ENCODE data around the gene FAM174C. TPM values are rescaled to one million over a fixed set of nuclear protein-coding genes. Genes with fewer than 3 reads are reported as not detected.

Gene FAM174C
- total and polyA plus RNA-seq, 2 experiments from 2014 or later = 31.2 to 34.4 TPM

GRCh38 chr19:1277061-1277460 lies 1.7 kb downstream of the FAM174C start:
- H3K27me3 ChIP-seq = no peaks in the 10 kb centered on the region
- DNase-seq (ENCODE audit: low read depth in 1 of 2, low spot score in 1 of 2) = no peak
- no peak overlapping the region for H3K4me3 ChIP-seq
- TF ChIP-seq CTCF (IDR thresholded peaks at IDR 0.05; ENCODE audit: low read depth, low read length) = no peak
- no peaks in the 10 kb centered on the region for H3K9me3 ChIP-seq (ENCODE audit: low read depth)
- no peak overlapping the region for H3K27ac ChIP-seq
- H3K4me1 ChIP-seq (ENCODE audit: low read depth) = peaks cover 9% of the 10 kb centered on the region
- peaks cover 32% of the 10 kb centered on the region for H3K36me3 ChIP-seq

- TF ChIP-seq CTCF (IDR thresholded peaks at IDR 0.05; ENCODE audit: low read depth, low read length) = no peak
- no peaks in the 10 kb centered on the region for H3K9me3 ChIP-seq (ENCODE audit: low read depth)
- peaks cover 9% of the 10 kb centered on the region for H3K4me1 ChIP-seq (ENCODE audit: low read depth)
- H3K27me3 ChIP-seq = no peaks in the 10 kb centered on the region
- no peak overlapping the region for H3K4me3 ChIP-seq
- peaks cover 22% of the 10 kb centered on the region for H3K36me3 ChIP-seq
- DNase-seq (ENCODE audit: low read depth in 1 of 2, low spot score in 1 of 2) = no peak
- no peak overlapping the region for H3K27ac ChIP-seq
Measured at GRCh38 chr19:1278074-1278473, 2.7 kb downstream of the FAM174C start.

DNA sequence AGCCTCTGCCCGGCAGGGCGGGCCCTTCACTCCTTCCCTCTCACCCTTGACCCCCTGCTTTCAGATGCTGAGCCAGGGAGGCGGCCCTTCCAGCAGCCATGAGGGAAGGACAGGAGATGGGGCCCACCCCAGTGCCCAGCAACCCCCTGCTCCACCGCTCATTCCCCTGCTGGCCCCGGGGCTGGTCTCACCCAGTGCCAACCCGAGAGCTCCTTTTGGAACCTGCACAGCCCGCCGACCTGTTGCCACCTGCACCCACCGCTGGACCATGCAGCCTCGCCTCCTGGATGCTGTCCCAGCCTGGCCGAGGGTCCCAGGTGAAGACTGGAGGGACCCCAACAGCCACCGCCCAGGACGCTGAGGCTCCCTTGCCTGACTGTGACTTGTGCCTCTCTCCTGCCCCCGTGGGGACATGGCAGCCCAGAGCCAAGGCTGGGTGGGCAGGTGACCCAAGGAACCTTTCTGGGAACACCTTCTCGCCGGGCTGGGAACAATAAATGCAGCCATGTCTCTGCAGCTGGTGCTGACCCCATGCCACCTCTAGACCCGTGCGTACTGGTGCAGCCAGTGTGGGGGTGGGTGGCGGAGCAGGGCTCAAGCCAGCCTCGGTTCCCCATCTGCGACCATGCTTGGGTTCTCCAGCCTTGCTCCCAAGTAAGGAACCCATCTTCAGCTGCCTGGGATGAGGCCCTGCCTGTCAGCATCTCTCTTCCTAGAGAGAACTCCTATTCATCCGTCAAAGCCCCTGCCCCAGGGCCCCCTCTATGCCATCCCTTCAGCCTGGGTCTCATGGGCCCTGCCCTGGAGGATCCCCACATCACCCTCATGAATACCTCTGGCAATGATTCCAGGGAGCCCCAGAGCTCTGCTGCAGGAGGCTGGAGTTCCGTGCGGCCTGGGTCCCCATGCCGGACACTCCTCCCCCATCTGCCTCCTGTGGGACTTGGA lies 3.7 kb downstream of the FAM174C start:
- no peaks in the 10 kb centered on the region for H3K9me3 ChIP-seq (ENCODE audit: low read depth)
- H3K27ac ChIP-seq = no peak overlapping the region
- H3K4me1 ChIP-seq (ENCODE audit: low read depth) = peaks cover 9% of the 10 kb centered on the region
- H3K4me3 ChIP-seq = no peak overlapping the region
- no peak for DNase-seq (ENCODE audit: low read depth in 1 of 2, low spot score in 1 of 2)
- H3K27me3 ChIP-seq = no peaks in the 10 kb centered on the region
- TF ChIP-seq CTCF (IDR thresholded peaks at IDR 0.05; ENCODE audit: low read depth, low read length) = no peak
- H3K36me3 ChIP-seq = peaks cover 14% of the 10 kb centered on the region

DNA sequence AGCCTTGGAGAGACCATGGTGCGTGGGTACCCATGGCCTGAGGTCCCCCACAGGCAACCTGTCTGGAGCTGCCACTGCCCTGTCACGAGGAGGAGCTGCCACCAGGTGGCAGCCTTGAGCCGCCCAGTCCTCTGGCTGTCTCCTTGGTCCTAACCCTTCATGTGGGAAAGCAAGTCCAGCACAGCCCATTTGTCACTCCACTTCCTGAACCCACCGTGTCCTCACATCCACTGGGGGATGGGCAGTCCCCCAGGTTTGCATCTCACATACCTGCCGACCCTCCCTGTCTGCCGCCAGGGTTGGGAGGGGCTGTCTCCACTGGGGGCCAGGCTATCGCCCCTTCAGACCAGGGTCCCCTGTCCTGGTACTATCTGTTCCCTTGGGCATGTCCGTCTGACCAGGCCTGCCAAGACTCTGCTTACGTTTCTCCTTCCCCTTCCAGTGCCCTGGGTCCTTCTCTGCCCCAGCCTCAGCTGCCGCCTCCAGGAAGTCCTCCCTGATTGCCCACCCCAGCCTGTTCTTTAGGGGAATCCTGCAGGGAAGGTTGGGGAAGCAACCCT lies 4.5 kb downstream of the FAM174C start:
- Histone ChIP-seq H3K4me1 (ENCODE audit: low read depth) (peaks cover 3% of the 10 kb centered on the region), H3K4me3 (no peak overlapping the region), H3K27ac (no peak overlapping the region), H3K9me3 (ENCODE audit: low read depth) (no peaks in the 10 kb centered on the region), H3K27me3 (no peaks in the 10 kb centered on the region), H3K36me3 (peaks cover 5% of the 10 kb centered on the region)
- peak; percentile 87 to 88 for DNase-seq (ENCODE audit: low read depth in 1 of 2, low spot score in 1 of 2)
- peak; percentile 97 for TF ChIP-seq CTCF (IDR thresholded peaks at IDR 0.05; ENCODE audit: low read depth, low read length)

DNA sequence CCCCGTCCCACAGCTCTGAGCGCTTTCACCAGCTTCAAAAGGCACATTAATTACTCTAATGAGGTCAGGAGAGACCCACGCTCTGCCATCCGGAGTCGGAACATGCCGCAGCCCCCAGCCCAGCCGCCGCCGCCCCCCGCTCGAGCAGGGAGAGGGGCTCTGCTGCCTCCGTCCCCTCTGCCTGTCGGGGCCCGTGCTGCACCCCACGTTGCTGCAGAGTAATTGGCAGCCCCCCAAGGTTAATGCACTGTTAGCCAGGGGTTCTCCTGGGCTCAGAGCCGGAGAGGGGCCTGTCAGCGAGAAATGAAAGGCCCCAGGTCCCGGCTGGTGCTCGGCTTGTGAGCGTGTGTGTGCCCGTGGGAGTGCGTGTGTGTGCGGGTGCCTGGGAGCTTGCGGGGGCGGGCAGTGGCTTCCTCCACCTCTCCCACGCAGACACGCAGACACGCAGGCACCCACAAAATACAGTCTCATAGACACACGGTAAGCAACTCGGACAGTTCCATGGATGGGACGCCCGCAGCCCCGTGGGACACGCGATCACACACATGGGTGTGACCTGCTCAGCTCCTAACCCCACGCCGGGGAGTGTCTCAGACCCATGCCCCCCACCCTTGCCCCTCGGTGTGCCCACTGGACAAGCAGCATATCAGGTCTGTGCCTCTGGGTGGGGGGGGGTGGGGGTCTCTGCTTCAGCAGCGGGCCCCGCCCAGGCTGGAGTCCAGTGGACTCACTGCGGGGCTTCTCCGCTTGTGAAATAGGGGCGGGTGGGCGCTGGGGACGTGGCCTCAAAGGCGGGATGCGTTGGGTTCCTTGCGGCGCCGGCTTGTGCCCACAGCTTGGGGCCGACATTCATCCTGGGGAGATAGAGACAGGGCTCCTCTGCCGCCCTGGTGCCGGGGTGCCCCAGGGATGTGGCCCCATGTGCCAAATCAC lies 5.6 kb downstream of the FAM174C start:
- no peak overlapping the region for H3K27ac ChIP-seq
- H3K4me3 ChIP-seq = no peak overlapping the region
- no peak for TF ChIP-seq CTCF (IDR thresholded peaks at IDR 0.05; ENCODE audit: low read depth, low read length)
- no peak for DNase-seq (ENCODE audit: low read depth in 1 of 2, low spot score in 1 of 2)
- H3K9me3 ChIP-seq (ENCODE audit: low read depth) = no peaks in the 10 kb centered on the region
- H3K27me3 ChIP-seq = no peaks in the 10 kb centered on the region
- no peaks in the 10 kb centered on the region for H3K4me1 ChIP-seq (ENCODE audit: low read depth)
- peaks cover 3% of the 10 kb centered on the region for H3K36me3 ChIP-seq

All from cardiac muscle cell (in vitro differentiated cells and primary cell).